HL-60 (cell line): ENCODE measurements around the gene RNGTT.

ENCODE experiments used
- DNase-seq, 2 experiments: peaks; one replicate each; pipeline ENCODE4 v3.0.0-alpha.2; 2010 to 2020; ENCODE audit warnings: low read depth in 1 of 2, low spot score in 1 of 2
- H3K27ac ChIP-seq: fragments of 250-450 bp; sonication (Bioruptor Pico); replicated peaks from 2 replicates; pipeline ENCODE4 v1.5.1; 2020; ENCODE audit warnings: mild to moderate bottlenecking, moderate library complexity
- H3K27me3 ChIP-seq: fragments of 250-450 bp; sonication (Bioruptor Pico); 2 replicates; pipeline ENCODE4 v1.5.1; 2021; ENCODE audit warnings: mild to moderate bottlenecking, moderate library complexity; ENCODE audit not compliant: insufficient read depth, poor library complexity, severe bottlenecking
- H3K4me3 ChIP-seq: replicated peaks from 2 replicates; pipeline ENCODE4 v1.5.1; 2011; ENCODE audit warnings: mild to moderate bottlenecking, control low read depth, low read length; ENCODE audit not compliant: insufficient read depth
- GABPA ChIP-seq: IDR thresholded peaks from 2 replicates; pipeline ENCODE4 v1.6.1; 2012; ENCODE audit warnings: low read depth
- POLR2AphosphoS5 ChIP-seq: IDR thresholded peaks from 2 replicates; pipeline ENCODE4 v1.6.1; 2012; ENCODE audit warnings: low read depth
- SPI1 ChIP-seq: IDR thresholded peaks from 2 replicates; pipeline ENCODE4 v1.6.1; 2012; ENCODE audit warnings: low read depth, mild to moderate bottlenecking, borderline replicate concordance
- TF ChIP-seq, protein P1 (sequence below): IDR thresholded peaks from 2 replicates; pipeline ENCODE4 v1.6.1; 2012; ENCODE audit warnings: low read depth; ENCODE audit not compliant: insufficient replicate concordance
- TF ChIP-seq, protein P2 (sequence below): IDR thresholded peaks from one replicate; pipeline ENCODE4 v1.5.1; 2011; ENCODE audit warnings: low read length, control low read depth, inconsistent platforms; ENCODE audit not compliant: insufficient read depth

Gene RNGTT

DNA sequence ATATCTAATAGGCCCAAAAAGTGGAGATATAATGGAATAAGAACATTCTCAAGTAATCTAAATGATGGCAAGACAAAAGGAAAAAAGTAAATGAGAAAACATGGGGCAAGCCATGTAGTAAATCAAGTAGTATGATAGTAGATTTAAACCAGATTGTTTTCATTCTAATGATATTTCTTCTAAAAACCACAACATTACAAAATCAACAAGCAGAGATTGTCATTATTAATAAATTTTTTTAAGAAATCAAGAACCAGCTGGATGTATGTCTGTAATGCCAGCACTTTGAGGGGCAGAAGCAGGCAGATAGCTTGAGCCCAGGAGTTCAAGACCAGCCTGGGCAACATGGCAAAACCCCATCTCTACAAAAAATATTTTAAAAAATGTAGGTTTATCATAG, 155.0 kb downstream of the RNGTT start:
- TF ChIP-seq, protein P1, sequence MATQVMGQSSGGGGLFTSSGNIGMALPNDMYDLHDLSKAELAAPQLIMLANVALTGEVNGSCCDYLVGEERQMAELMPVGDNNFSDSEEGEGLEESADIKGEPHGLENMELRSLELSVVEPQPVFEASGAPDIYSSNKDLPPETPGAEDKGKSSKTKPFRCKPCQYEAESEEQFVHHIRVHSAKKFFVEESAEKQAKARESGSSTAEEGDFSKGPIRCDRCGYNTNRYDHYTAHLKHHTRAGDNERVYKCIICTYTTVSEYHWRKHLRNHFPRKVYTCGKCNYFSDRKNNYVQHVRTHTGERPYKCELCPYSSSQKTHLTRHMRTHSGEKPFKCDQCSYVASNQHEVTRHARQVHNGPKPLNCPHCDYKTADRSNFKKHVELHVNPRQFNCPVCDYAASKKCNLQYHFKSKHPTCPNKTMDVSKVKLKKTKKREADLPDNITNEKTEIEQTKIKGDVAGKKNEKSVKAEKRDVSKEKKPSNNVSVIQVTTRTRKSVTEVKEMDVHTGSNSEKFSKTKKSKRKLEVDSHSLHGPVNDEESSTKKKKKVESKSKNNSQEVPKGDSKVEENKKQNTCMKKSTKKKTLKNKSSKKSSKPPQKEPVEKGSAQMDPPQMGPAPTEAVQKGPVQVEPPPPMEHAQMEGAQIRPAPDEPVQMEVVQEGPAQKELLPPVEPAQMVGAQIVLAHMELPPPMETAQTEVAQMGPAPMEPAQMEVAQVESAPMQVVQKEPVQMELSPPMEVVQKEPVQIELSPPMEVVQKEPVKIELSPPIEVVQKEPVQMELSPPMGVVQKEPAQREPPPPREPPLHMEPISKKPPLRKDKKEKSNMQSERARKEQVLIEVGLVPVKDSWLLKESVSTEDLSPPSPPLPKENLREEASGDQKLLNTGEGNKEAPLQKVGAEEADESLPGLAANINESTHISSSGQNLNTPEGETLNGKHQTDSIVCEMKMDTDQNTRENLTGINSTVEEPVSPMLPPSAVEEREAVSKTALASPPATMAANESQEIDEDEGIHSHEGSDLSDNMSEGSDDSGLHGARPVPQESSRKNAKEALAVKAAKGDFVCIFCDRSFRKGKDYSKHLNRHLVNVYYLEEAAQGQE = no peak
- TF ChIP-seq, protein P2, sequence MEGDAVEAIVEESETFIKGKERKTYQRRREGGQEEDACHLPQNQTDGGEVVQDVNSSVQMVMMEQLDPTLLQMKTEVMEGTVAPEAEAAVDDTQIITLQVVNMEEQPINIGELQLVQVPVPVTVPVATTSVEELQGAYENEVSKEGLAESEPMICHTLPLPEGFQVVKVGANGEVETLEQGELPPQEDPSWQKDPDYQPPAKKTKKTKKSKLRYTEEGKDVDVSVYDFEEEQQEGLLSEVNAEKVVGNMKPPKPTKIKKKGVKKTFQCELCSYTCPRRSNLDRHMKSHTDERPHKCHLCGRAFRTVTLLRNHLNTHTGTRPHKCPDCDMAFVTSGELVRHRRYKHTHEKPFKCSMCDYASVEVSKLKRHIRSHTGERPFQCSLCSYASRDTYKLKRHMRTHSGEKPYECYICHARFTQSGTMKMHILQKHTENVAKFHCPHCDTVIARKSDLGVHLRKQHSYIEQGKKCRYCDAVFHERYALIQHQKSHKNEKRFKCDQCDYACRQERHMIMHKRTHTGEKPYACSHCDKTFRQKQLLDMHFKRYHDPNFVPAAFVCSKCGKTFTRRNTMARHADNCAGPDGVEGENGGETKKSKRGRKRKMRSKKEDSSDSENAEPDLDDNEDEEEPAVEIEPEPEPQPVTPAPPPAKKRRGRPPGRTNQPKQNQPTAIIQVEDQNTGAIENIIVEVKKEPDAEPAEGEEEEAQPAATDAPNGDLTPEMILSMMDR = no peak
- TF ChIP-seq POLR2AphosphoS5 (no peak), SPI1 (no peak), GABPA (no peak)
- Histone ChIP-seq H3K27ac (no peak overlapping the region), H3K27me3 (no peaks in the 10 kb centered on the region), H3K4me3 (no peak overlapping the region)
- DNase-seq = no peak

DNA sequence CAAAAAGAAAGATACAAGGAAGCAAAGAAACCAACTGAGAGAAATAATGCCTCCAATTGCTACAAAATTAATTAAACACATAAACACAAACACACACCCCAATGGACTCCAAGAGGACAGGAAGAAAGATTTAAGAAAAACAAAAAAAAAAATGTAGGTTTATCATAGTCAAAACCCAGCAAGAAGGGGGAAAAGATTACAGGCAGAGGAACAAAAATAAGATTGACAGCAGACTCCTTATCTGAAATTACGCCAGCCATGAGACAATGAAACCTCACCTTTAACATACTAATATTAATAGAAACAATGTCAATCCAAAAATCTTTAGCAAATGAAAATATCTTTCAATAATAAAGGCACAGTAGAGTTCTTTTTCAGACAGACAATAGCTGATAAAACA, 155.8 kb downstream of the RNGTT start:
- DNase-seq = no peak
- Histone ChIP-seq H3K4me3 (no peak overlapping the region), H3K27me3 (no peaks in the 10 kb centered on the region), H3K27ac (no peak overlapping the region)
- TF ChIP-seq, protein P1 = no peak
- TF ChIP-seq SPI1 (no peak), POLR2AphosphoS5 (no peak), GABPA (no peak)
- TF ChIP-seq, protein P2 = no peak

DNA sequence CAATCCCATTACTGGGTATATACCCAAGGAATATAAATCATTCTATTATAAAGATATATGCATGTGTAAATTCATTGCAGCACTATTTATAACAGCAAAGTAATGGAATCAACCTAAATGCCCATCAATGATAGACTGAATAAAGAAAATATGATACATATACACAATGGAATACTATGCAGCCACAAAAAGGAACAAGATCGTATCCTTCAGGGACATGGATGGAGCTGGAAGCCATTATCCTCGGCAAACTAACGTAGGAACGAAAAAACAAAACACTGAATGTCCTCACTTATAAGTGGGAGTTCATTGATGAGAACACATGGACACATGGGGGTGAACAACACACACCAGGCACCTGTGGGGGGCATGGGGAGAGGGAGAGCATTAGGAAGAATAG, 156.7 kb downstream of the RNGTT start:
- TF ChIP-seq SPI1 (no peak), POLR2AphosphoS5 (no peak), GABPA (no peak)
- TF ChIP-seq, protein P2 = no peak
- TF ChIP-seq, protein P1 = no peak
- H3K27ac ChIP-seq = no peak overlapping the region
- no peak for DNase-seq
- no peaks in the 10 kb centered on the region for H3K27me3 ChIP-seq
- no peak overlapping the region for H3K4me3 ChIP-seq
